Right renal pelvis (tissue), 4 donors: ENCODE measurements around the gene SHISA9. TPM values are rescaled to one million over a fixed set of nuclear protein-coding genes. Genes with fewer than 3 reads are reported as not detected.

Experiments
- DNase-seq, 4 donors: peaks; one replicate each; pipeline ENCODE4 v3.0.0-alpha.2; 2013; ENCODE audit warnings: low read depth in 4 of 4, low spot score in 3 of 4, missing footprints in 1 of 4
- polyA plus RNA-seq, 4 donors: library from polyadenylated mRNA; unstranded; fragments of 120-200 nt; gene quantifications; one replicate each; pipeline ENCODE4 v1.2.1, GENCODE V29; 2013; ENCODE audit not compliant: insufficient read length in 4 of 4

SHISA9 gene
- polyA plus RNA-seq, 4 donors: 3.8 to 5.2 (median 4.3) TPM

GRCh38 chr16:13062219-13062618 lies 160.8 kb downstream of the SHISA9 start:
- no peak for DNase-seq

DNA sequence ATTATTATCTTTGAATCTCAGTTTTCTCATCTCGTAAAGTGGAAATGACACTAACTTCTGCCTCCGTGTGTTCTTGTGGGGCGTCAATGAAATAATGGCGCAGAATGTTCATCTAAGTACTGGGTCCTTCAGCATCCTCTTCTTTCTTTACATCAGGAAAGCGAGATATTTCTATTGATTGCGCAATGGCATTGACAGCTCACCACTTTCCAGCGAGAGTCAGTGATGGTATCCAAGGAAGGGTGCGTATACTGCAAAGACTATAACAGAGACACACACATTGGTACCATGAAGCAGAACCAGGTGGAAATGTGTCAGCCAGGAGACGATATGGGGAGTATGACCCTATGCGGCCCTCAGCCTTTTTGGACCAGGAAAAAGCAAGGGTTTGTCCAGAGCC lies 162.1 kb downstream of the SHISA9 start:
- no peak for DNase-seq

DNA sequence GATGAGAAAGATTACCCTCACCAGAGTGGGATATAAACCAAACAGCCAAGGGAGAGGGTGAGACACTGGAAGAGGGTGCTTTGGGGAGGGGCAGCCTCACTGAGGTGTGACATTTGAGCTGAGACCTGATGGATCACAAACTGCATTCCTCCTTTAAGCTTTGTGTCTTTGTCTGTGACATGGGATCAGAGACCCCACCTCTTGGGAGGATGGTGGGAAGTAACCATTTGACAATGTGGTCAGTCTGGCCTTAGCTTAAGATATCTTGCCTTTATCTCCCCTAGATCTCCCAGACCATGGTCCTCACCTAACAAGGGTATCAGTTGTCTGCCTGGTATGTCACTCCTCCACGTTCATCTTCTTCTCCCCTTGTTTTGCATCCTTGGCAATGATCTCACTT lies 163.4 kb downstream of the SHISA9 start:
- DNase-seq: no peak

- DNase-seq: no peak
Measured at GRCh38 chr16:13067648-13068047, 166.2 kb downstream of the SHISA9 start.

- DNase-seq: no peak
Measured at GRCh38 chr16:13068912-13069583, 167.7 kb downstream of the SHISA9 start.

- DNase-seq: no peak
Measured at GRCh38 chr16:13070268-13070667, 168.9 kb downstream of the SHISA9 start.

- DNase-seq: no peak
Measured at GRCh38 chr16:13076878-13077277, 175.5 kb downstream of the SHISA9 start.

GRCh38 chr16:13077816-13078215 lies 176.4 kb downstream of the SHISA9 start:
- DNase-seq: no peak

DNA sequence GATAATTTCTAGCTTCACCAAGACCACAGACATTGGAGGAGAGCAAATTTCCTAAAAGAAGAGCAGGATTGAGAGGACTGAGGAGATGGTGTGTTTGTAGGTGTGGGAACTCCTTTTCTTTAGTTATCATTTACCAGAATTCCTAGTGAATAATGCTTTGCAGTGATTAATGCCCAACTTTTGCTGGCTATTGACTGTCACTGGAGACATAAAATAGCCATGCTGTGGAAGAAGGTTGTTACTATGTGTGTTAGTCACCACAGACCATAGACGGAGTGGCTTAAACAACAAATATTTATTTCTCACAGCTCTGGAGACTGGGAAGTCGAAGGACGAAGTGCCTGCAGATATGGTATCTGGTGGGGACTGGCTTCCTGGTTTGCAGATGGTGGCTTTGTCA lies 179.1 kb downstream of the SHISA9 start:
- DNase-seq: no peak

- DNase-seq: no peak
Measured at GRCh38 chr16:13081825-13082331, 180.5 kb downstream of the SHISA9 start.

- DNase-seq: no peak
Measured at GRCh38 chr16:13083681-13084080, 182.3 kb downstream of the SHISA9 start.

DNA sequence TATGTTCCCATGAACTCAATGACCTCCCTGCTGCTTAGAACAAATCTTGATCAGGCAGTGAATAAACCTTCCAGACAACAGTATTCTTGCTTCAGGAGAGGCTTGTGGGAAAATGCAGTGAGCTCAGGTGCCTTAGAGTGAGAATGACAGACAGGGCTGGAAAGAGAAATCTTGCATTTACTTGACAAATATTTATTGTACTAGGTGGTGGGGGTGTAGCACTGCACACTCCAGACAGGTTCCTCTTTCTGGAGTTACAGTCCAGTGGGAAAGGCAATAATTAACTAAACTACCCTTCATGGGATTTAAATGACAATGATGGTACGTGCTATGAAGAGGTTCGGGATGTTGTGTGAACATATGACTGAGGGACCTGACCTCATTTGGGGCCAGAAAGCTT lies 182.9 kb downstream of the SHISA9 start:
- peak in 2 of 4 donors; percentile 8 to 25 for DNase-seq

- no peak for DNase-seq
Measured at GRCh38 chr16:13093661-13094060, 192.3 kb downstream of the SHISA9 start.

DNA sequence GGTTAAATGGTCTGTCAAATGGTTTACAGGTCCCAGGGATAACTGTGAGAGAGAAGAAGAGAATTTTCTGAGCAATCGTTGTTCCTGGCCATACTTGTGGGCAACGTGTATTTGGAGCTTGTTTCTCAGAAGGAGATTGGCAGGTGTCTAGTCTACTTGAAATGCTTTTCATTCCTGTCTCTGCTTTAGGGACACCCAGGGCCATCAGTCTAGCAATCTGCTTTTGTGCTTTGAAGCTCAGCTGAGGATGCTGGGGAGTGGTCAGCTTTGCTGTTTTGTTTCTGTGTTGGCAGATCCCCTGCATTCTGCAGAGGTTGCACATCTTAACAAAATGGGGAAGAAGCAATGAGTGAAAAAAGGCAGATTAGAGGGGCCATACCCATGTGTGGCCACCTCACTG lies 193.7 kb downstream of the SHISA9 start:
- DNase-seq: no peak

DNA sequence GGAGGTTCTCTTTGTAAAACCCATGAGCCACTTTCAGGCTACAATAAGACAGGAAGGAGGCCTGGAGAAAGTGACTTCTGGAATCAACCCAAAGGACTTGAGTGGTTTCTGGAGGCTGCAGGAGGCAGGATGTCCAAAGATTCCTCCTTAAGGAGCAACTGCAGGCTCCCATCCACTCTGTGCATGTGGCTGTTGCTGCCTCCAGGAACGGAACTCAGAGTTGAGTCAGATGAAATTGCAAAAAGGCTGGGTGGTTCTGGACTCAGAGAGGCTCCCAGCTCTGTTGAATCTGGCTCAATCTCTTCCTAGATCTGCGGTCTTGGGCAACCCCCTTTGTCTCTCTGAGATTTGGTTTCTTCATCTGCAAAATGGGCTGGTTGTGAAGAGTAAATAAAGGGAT lies 197.1 kb downstream of the SHISA9 start:
- no peak for DNase-seq

GRCh38 chr16:13099822-13100221 lies 198.4 kb downstream of the SHISA9 start:
- DNase-seq: no peak

GRCh38 chr16:13100970-13101369 lies 199.6 kb downstream of the SHISA9 start:
- DNase-seq: no peak

GRCh38 chr16:13101828-13102227 lies 200.4 kb downstream of the SHISA9 start:
- DNase-seq: no peak

GRCh38 chr16:13102401-13102800 lies 201.0 kb downstream of the SHISA9 start:
- DNase-seq: no peak

DNA sequence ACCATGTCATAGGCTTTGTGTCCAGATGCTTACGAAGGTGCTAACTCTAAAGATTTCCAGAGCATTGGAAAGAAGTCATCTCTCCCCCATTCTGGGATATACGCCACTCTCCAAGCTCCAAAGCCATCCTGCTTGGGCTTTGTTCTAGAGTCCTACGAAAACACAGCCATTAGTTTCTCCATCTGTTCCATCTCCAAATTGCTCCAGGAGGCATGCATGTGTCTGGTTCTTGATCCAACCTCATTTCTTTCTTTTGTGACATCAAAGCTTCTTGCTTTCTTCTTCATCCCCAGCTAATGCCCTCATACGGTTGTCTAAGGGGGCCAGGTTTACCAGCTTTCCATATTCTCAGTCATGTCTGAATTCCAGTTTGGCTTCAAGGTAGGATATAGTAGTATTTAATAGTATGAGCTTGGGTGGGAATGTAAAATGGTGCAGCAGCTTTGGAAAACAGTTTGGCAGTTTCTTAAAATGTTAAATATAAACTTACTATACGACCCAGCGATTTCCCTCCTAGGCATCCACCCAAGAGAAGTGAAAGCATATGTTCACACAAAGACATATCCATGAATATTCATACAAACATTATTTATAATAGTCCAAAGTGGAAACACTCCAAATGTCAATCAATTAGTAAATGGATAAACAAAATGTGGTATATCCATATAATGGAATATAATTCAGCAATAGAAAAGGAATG lies 202.6 kb downstream of the SHISA9 start:
- no peak for DNase-seq

- DNase-seq: no peak
Measured at GRCh38 chr16:13104772-13105171, 203.4 kb downstream of the SHISA9 start.

GRCh38 chr16:13105427-13105826 lies 204.0 kb downstream of the SHISA9 start:
- no peak for DNase-seq
